ENCODE results near the gene GGA2.

DNA sequence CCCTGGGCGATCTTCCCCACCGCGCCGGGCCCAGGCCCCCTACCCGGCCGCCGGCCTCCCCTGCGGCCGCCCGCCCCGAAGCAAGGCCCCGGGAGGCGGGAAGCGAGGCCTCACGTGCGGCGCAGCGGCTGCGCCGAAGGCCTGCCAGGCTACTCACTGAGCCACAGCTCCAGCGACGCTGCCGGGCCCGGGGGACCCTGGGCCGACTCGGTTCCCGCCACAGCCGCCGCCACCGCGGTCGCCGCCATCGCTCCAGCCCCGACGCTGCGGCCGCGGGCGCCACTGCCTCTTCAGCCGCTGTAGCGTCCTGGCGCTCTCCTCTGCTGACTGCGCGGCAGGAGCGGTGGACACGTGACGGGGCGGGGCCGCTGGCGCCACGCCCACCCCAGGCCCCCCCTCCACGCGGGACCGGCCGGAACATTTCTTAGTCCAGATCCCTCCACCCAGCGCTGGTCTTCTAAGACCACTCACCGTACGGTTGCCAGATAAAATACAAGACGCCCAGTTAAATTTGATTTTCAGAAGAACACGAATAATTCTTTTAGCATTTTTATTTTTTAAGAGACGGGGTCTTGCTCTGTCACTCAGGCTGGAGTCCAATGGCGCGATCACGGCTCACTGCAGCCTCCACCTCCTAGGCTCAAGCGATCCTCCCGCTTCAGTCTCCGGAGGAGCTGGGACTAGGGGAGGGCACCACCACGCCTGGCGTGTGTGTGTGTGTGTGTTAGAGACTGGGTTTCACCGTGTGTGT, at the start of gene GGA2:
- TF ChIP-seq, protein P1, sequence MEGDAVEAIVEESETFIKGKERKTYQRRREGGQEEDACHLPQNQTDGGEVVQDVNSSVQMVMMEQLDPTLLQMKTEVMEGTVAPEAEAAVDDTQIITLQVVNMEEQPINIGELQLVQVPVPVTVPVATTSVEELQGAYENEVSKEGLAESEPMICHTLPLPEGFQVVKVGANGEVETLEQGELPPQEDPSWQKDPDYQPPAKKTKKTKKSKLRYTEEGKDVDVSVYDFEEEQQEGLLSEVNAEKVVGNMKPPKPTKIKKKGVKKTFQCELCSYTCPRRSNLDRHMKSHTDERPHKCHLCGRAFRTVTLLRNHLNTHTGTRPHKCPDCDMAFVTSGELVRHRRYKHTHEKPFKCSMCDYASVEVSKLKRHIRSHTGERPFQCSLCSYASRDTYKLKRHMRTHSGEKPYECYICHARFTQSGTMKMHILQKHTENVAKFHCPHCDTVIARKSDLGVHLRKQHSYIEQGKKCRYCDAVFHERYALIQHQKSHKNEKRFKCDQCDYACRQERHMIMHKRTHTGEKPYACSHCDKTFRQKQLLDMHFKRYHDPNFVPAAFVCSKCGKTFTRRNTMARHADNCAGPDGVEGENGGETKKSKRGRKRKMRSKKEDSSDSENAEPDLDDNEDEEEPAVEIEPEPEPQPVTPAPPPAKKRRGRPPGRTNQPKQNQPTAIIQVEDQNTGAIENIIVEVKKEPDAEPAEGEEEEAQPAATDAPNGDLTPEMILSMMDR (IDR thresholded peaks at IDR 0.05), result peak in 1 of 3 donors; percentile 34
- peak; percentile 80 for TF ChIP-seq POLR2A (IDR thresholded peaks at IDR 0.05)
